IMR-90 (cell line): ENCODE measurements around the gene MAU2. TPM values are rescaled to one million over a fixed set of nuclear protein-coding genes. Genes with fewer than 3 reads are reported as not detected.

Experiments used
- ATAC-seq: fragments of 200-7000 bp; cut with Tn5 transposase; 2 replicates; pipeline ENCODE4 v1.9.1; 2020; ENCODE audit warnings: low read depth, mild to moderate bottlenecking, moderate library complexity
- BruUV-seq: library from RNA; stranded (reverse); fragments of 400-500 nt; replicated peaks from 2 replicates; lab custom pipeline; 2021; lab: Mats Ljungman, UMichigan
- CTCF ChIA-PET: fragments of 300-600 bp; formaldehyde crosslinking; extraction: SDS; loops from one replicate; lab custom pipeline; 2021; ENCODE audit warnings: antibody characterized with exemption; lab: Yijun Ruan, JAX
- POLR2A ChIA-PET: fragments of 300-600 bp; sonication (Branson Sonifier 250); formaldehyde crosslinking; loops from one replicate; lab custom pipeline; 2022; ENCODE audit warnings: antibody characterized with exemption; ENCODE audit not compliant: unreplicated experiment; lab: Charles Lee
- DNase-seq: peaks from one replicate; pipeline ENCODE4 v3.0.0; 2013
- H2AFZ ChIP-seq: replicated peaks from 2 replicates; pipeline ENCODE3; 2013; ENCODE audit warnings: low read length, mild to moderate bottlenecking; ENCODE audit not compliant: poor library complexity
- H2AK5ac ChIP-seq: 2 replicates; pipeline ENCODE4 v1.6.1; 2013; ENCODE audit warnings: low read depth, low read length, inconsistent platforms
- H2AK9ac ChIP-seq: replicated peaks from 2 replicates; pipeline ENCODE3; 2013; ENCODE audit warnings: mild to moderate bottlenecking, low read depth, low read length, moderate library complexity; ENCODE audit not compliant: poor library complexity
- H2BK120ac ChIP-seq: 2 replicates; pipeline ENCODE4 v1.6.1; 2013; ENCODE audit warnings: low read depth, low read length, inconsistent platforms
- H2BK15ac ChIP-seq: 3 replicates; pipeline ENCODE4 v1.6.1; 2013; ENCODE audit warnings: low read depth, low read length, inconsistent platforms
- H2BK20ac ChIP-seq: 2 replicates; pipeline ENCODE4 v1.6.1; 2013; ENCODE audit warnings: low read depth, mild to moderate bottlenecking, inconsistent platforms, low read length, moderate library complexity
- H2BK5ac ChIP-seq: 2 replicates; pipeline ENCODE4 v1.6.1; 2013; ENCODE audit warnings: mild to moderate bottlenecking, low read depth, low read length, inconsistent platforms; ENCODE audit not compliant: poor library complexity, severe bottlenecking
- H3K14ac ChIP-seq: replicated peaks from 2 replicates; pipeline ENCODE4 v1.6.1; 2013; ENCODE audit warnings: low read depth, low read length, inconsistent platforms
- H3K18ac ChIP-seq: 2 replicates; pipeline ENCODE4 v1.6.1; 2013; ENCODE audit warnings: low read depth, low read length, control low read depth
- H3K23ac ChIP-seq: 2 replicates; pipeline ENCODE4 v1.6.1; 2013; ENCODE audit warnings: low read depth, low read length, inconsistent platforms
- H3K27ac ChIP-seq: 2 replicates; pipeline ENCODE4 v1.5.1; 2013; ENCODE audit warnings: mild to moderate bottlenecking, control low read depth, low read length; ENCODE audit not compliant: insufficient read depth
- H3K27me3 ChIP-seq: 2 replicates; pipeline ENCODE4 v1.6.1; 2013; ENCODE audit warnings: low read length; ENCODE audit not compliant: control insufficient read depth, insufficient read depth
- H3K36me3 ChIP-seq: 2 replicates; pipeline ENCODE4 v1.6.1; 2013; ENCODE audit warnings: low read length, mixed read lengths; ENCODE audit not compliant: control insufficient read depth, insufficient read depth
- H3K4ac ChIP-seq: 2 replicates; pipeline ENCODE4 v1.6.1; 2013; ENCODE audit warnings: low read depth, low read length, inconsistent platforms
- H3K4me1 ChIP-seq: 2 replicates; pipeline ENCODE4 v1.6.1; 2013; ENCODE audit warnings: low read length, mixed read lengths; ENCODE audit not compliant: control insufficient read depth, insufficient read depth
- H3K4me2 ChIP-seq: 2 replicates; pipeline ENCODE4 v1.6.1; 2013; ENCODE audit warnings: low read depth, mild to moderate bottlenecking, control low read depth, low read length, moderate library complexity
- H3K4me3 ChIP-seq: 2 replicates; pipeline ENCODE4 v1.5.1; 2013; ENCODE audit warnings: low read depth, mild to moderate bottlenecking, control low read depth, low read length, moderate library complexity; ENCODE audit not compliant: insufficient read depth
- H3K56ac ChIP-seq: 2 replicates; pipeline ENCODE4 v1.6.1; 2013; ENCODE audit warnings: low read length, inconsistent platforms; ENCODE audit not compliant: insufficient read depth; ENCODE audit errors: extremely low read depth
- H3K79me1 ChIP-seq, 2 experiments: 2 replicates each; pipeline ENCODE4 v1.6.1; 2013; ENCODE audit warnings: low read length in 2 of 2, inconsistent platforms in 1 of 2, low read depth in 1 of 2
- H3K9ac ChIP-seq: 2 replicates; pipeline ENCODE4 v1.6.1; 2013; ENCODE audit warnings: low read depth, low read length, control low read depth
- H3K9me1 ChIP-seq: 2 replicates; pipeline ENCODE4 v1.6.1; 2013; ENCODE audit warnings: low read length, inconsistent platforms; ENCODE audit not compliant: insufficient read depth
- H3K9me3 ChIP-seq: 2 replicates; pipeline ENCODE4 v1.6.1; 2013; ENCODE audit warnings: low read length; ENCODE audit not compliant: control insufficient read depth, insufficient read depth
- H4K20me1 ChIP-seq: 2 replicates; pipeline ENCODE4 v1.6.1; 2013; ENCODE audit warnings: low read length, inconsistent platforms; ENCODE audit not compliant: insufficient read depth
- H4K5ac ChIP-seq: 2 replicates; pipeline ENCODE4 v1.6.1; 2013; ENCODE audit warnings: mild to moderate bottlenecking, low read depth, low read length, control low read depth
- H4K8ac ChIP-seq, 2 experiments: 2 replicates each; pipeline ENCODE4 v1.6.1; 2013; ENCODE audit warnings: low read depth in 2 of 2, low read length in 2 of 2, control low read depth in 1 of 2, inconsistent platforms in 1 of 2
- H4K91ac ChIP-seq: 2 replicates; pipeline ENCODE4 v1.6.1; 2013; ENCODE audit warnings: low read depth, low read length, inconsistent platforms; ENCODE audit not compliant: insufficient read depth
- BHLHE40 ChIP-seq: fragments of 150-350 bp; IDR thresholded peaks from 2 replicates; pipeline ENCODE4 v1.6.1; 2016; ENCODE audit warnings: mild to moderate bottlenecking, low read depth, low read length
- CEBPB ChIP-seq: IDR thresholded peaks from 2 replicates; pipeline ENCODE4 v1.6.1; 2012; ENCODE audit warnings: low read depth, low read length, improper control_type of control experiment
- CHD1 ChIP-seq: IDR thresholded peaks from 2 replicates; pipeline ENCODE4 v1.6.1; 2012; ENCODE audit warnings: low read depth, low read length, improper control_type of control experiment
- CTCF ChIP-seq: conservative IDR thresholded peaks from 2 replicates; pipeline ENCODE4 v1.5.1; 2012; ENCODE audit warnings: mild to moderate bottlenecking, low read depth, low read length, improper control_type of control experiment
- FOS ChIP-seq: fragments of 150-350 bp; IDR thresholded peaks from 2 replicates; pipeline ENCODE4 v1.6.1; 2016; ENCODE audit warnings: low read depth, low read length
- NFE2L2 ChIP-seq: fragments of 150-350 bp; IDR thresholded peaks from 2 replicates; pipeline ENCODE4 v1.6.1; 2016; ENCODE audit warnings: low read depth, mild to moderate bottlenecking, low read length
- WGBS, 2 experiments: methylation state at CpG; one replicate each; pipeline versions ENCODE4 v1.1.5 to v1.1.7; 2013; ENCODE audit warnings: missing lambda C conversion rate in 2 of 2; ENCODE audit not compliant: insufficient read length in 1 of 2; ENCODE audit errors: extremely low coverage in 2 of 2; 5-methylcytosine and 5-hydroxymethylcytosine counted together
- dilution Hi-C: fragments of 300-500 bp; cut with HindIII; formaldehyde crosslinking; loops from one replicate; pipeline ENCODE4 v1.14.3; 2018; ENCODE audit warnings: low sequenced_read_pairs; ENCODE audit not compliant: unreplicated experiment
- in situ Hi-C: fragments of 300-500 bp; cut with MboI; formaldehyde crosslinking; loops from 3 replicates; pipeline ENCODE4 v1.14.3; 2019; ENCODE audit warnings: low sequenced_read_pairs, inconsistent platforms, mixed read lengths
- intact Hi-C: fragments of 100-400 bp; cut with micrococcal nuclease; formaldehyde crosslinking; loops from 2 replicates; pipeline ENCODE4 v1.10.0; 2022
- polyA plus RNA-seq, 3 experiments: library from polyadenylated mRNA; depleted of rRNA; stranded (reverse); fragments of >200 nt; gene quantifications; 2 replicates each; pipeline ENCODE4 v1.2.3, GENCODE V29; 2012; ENCODE audit warnings: low replicate concordance in 1 of 3
- total RNA-seq: library from RNA; depleted of rRNA; stranded (reverse); fragments of >200 nt; gene quantifications from 2 replicates; pipeline ENCODE4 v1.2.3, GENCODE V29; 2012

The MAU2 gene
- total and polyA plus RNA-seq, 2 of the 4 experiments (the other 2 are of a cell fraction): 24.6 to 31.1 TPM

GRCh38 chr19:19303411-19303810 lies 17.2 kb upstream of the MAU2 start:
- H2AFZ ChIP-seq: no peak overlapping the region
- WGBS, 2 experiments: 96% methylated on average over 6 of the region's 14 CpGs; no CpG with 5 or more reads in 1 of the 2 experiments
- peaks cover 59% of the 10 kb centered on the region for H3K36me3 ChIP-seq
- ChIA-PET CTCF (no interaction called here), POLR2A (no interaction called here)
- in situ Hi-C loops (no loop called here), intact Hi-C loops (no loop called here), dilution Hi-C loops (no loop called here)
- H2AK9ac ChIP-seq: no peak overlapping the region
- no peak overlapping the region for H3K14ac ChIP-seq
- peaks cover 0 to 8% of the 10 kb centered on the region in 2 experiments; a peak in 1 of 4 replicates for H3K79me1 ChIP-seq
- no peaks in the 10 kb centered on the region for H3K9me3 ChIP-seq
- no peak overlapping the region for H3K27ac ChIP-seq
- no peak overlapping the region for H4K91ac ChIP-seq
- TF ChIP-seq CEBPB: no peak
- TF ChIP-seq CHD1: no peak
- no peak for TF ChIP-seq CTCF
- no peak for TF ChIP-seq FOS
- TF ChIP-seq BHLHE40: no peak
- TF ChIP-seq NFE2L2: no peak
- ATAC-seq: no peak
- no peak overlapping the region for H2BK5ac ChIP-seq
- H3K4me2 ChIP-seq: no peak overlapping the region
- H3K9me1 ChIP-seq: no peaks in the 10 kb centered on the region
- no peaks in the 10 kb centered on the region for H3K4me1 ChIP-seq
- no peak overlapping the region for H3K4ac ChIP-seq
- no peak overlapping the region for H2AK5ac ChIP-seq
- no peaks in the 10 kb centered on the region for H3K27me3 ChIP-seq
- peaks cover 2% of the 10 kb centered on the region; the same call in 1 of the 2 replicates for H4K20me1 ChIP-seq
- H2BK20ac ChIP-seq: no peak overlapping the region
- H4K5ac ChIP-seq: no peak overlapping the region
- no peak overlapping the region for H3K4me3 ChIP-seq
- no peak overlapping the region for H2BK120ac ChIP-seq
- no peak overlapping the region for H3K18ac ChIP-seq
- no peak overlapping the region for H3K23ac ChIP-seq
- no peak overlapping the region for H3K9ac ChIP-seq
- DNase-seq: no peak
- no TSS peak for BruUV-seq
- H2BK15ac ChIP-seq: no peak overlapping the region
- no peak overlapping the region for H4K8ac ChIP-seq
- no peak overlapping the region for H3K56ac ChIP-seq
